Kidney capillary endothelial cell (primary cell): ENCODE results near the gene FAF1.
"Not testable (repeated sequence)": the region's sequence is repeated elsewhere in the genome, so short reads cannot be mapped to it uniquely, and the experiment has no call there.

Experiments used
- DNase-seq: peaks from one replicate; pipeline ENCODE4 v3.0.0-alpha.2; 2018; ENCODE audit warnings: low spot score

Gene FAF1

DNA sequence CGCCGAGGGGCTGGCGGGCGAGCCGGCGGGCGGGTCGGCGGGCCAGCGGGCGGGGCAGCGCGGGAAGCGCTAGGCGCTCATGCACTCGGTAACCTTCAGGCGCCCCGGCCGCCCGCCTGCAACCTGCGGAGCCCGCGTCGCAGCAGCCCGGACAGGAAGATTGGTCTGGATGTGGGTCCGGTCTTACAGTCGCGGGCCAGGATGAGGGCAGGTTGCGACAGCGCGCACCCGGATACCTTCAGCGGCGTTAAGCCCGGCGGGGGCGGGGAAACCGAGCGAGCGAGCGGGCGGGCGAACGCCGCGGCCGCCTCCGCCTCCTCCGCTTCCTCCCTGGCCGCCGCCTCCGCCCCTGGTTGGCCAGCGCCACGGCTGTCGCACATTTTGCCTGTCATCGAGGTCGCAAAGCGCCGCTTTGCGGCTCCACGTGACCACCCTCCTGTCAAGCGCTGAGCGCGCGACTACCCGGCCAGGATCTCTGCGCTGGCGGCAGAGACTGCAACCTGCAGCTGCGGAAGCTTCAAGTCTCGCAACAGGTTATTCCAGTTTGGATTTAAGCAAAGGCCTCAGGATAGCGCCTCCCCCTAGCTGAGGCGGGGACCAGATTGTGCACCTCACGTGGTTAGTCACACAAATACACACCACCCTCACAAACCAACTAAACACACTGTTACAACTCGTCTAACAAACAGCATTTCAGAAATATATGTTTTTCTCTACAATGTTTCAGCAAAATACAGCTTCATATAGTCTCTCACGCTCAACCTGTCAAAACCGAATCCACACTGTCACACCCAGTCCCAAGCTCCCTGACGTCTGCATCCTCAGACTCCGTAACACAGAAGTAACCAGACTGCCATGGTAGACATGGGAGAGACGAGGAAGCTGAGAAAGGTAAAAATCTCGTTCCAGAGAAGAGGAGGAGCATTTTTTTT, at the start of gene FAF1:
Gene FAF1, minus strand, starts transcription at position 355 of the 932 bp plus-strand sequence. CDS start 456 bp downstream, outside the sequence.
- DNase-seq, result peak; percentile 92

DNA sequence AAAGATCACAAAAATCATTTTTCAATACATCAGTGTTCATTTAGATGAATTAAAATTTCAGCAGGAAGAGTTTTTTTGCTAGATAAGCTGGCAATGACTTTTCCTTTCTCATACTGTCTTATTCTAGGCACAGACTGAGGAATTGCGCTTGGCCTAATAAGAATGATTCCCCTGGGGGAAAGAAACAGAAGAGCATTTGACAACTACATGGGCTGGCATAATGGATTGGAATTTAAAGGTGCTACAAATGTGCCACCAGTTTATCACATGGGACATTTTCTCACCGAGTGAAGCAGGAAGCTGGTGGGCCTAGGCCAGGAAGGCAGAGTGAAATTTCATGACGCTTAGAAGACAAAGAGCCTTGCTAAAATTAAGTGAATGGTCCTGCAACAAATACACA, 49.3 kb upstream of the FAF1 start:
- DNase-seq, result no peak

DNA sequence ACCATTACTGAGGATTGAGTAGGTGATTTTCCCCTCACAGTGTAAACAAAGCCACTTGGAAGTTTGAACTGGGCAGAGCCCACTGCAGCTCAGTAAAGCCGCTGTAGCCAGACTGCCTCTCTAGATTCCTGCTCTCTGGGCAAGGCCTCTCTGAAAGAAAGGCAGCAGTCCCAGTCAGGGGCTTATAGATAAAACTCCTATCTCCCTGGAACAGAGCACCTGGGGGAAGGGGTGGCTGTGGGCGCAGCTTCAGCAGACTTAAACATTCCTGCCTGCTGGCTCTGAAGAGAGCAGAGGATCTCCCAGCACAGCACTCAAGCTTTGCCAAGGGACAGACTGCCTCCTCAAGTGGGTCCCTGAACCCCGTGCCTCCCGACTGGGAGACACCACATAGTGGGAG, 45.5 kb upstream of the FAF1 start:
- not testable (repeated sequence) for DNase-seq

DNA sequence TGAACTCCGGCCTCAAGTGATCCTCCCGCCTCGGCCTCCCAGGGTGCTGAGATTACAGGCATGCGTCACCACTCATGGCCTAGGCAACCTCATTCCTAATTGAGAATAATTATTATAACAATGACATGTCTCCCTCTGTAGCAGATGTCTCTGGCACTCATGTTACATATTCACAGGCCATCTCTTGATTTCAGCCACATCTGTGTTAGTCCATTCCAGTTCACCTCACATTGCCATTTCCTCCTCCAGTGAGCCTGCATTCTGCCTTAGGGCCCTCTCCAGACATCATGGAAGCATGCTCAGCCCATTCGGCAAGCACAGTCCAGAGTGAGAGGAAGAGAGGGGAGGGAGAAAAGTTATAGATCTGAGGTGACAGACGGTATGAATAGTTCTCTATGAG, 42.4 kb upstream of the FAF1 start:
- no peak for DNase-seq

DNA sequence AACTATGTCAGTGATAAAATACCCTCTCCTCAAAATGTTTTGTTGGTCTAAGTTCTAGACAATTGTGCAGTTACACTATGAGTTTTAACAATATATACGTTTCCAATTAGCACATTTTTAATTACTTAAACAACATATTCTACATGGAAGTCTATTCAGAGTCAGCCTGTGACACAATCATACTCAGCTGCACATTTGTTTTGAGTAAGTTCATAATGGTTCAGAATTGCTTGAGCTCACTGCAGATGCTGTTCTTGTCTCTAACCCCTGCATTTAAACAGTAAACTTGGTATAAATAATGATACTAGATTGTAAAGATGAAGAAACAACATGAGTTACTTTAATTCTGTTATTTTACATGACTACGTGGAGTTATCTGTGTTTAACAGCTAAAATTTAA, 40.6 kb upstream of the FAF1 start:
- no peak for DNase-seq

- DNase-seq, result no peak
Observed at GRCh38 chr1:51000160-51000559, 40.1 kb upstream of the FAF1 start.

- DNase-seq, result not testable (repeated sequence)
Observed at GRCh38 chr1:50999375-50999774, 39.3 kb upstream of the FAF1 start.

DNA sequence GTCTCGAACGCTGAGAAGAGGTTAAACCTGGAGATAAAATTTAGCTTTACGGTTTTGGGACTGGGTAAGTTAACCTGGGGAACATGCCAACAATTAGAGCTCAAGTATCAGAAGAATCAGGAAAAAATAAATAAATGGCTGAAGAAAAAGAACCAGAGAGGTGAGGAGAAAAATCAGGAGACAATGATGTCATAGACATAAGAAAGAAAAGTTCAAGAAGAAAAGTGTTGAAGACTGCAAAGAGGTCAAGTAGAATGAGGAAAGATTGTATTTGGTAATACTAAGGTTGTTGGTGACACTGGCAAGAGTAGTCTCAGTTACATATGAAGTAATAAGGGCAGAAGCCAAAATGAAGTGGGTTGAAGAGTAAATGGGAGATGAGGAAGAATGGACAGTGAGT, 36.0 kb upstream of the FAF1 start:
- no peak for DNase-seq

- DNase-seq, result no peak
Observed at GRCh38 chr1:50995651-50996050, 35.6 kb upstream of the FAF1 start.

DNA sequence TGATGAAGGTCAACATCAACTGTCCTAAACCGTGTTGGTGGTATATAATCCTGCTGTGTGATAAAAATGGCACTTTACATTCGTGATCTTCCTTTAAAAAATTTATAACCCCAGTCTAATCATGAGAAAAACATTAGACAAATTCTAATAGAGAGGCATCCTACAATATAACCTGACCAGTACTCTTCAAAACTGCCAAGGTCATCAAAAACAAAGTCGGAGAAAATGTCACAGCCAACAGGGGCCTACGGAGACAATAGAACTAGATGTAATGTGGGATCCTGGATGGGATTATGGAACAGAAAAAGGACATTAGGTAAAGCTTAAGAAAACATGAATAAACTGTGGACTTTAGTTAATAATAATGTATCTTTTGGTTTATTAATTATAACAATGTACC, 34.9 kb upstream of the FAF1 start:
- no peak for DNase-seq

GRCh38 chr1:50993645-50994044, 33.6 kb upstream of the FAF1 start:
- no peak for DNase-seq

- no peak for DNase-seq
Observed at GRCh38 chr1:50992532-50993318, 32.7 kb upstream of the FAF1 start.

DNA sequence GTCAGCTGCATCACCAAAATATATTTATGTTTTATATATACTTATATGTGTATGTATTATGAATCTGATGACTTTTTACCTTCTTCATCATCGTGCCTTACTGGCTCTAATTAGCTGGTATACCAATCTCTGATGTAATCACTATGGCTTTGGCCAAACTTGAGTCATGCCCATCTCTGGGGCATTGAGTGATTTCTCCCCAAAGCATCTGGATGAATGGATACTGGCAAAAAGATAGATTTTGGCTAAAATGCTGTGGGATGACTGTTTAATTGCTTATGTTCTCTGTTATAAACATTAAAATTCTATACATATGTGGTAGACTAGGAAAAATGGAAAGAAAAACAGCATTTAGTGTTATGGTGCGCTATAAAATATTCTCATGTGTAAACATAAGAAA, 29.6 kb upstream of the FAF1 start:
- DNase-seq, result no peak

DNA sequence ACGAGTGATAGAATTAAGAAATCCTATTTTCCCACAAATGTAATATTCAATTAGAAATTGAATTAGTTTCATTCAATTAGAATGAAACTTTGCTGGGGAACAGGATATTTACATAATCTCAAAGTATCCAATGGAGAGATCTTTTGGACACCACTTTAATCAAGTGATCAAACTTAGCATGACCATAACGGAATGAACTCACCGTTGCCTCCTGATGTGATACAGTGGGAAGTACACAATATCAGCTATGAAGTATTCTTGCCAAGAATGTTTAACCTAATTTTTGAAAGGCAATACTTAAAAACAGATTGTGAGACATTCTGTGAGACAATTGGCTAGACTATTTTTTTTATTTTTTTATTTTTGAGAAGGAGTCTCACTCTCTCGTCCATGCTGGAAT, 26.6 kb upstream of the FAF1 start:
- DNase-seq, result no peak

- no peak for DNase-seq
Observed at GRCh38 chr1:50985094-50985493, 25.0 kb upstream of the FAF1 start.

- no peak for DNase-seq
Observed at GRCh38 chr1:50983219-50983802, 23.2 kb upstream of the FAF1 start.

DNA sequence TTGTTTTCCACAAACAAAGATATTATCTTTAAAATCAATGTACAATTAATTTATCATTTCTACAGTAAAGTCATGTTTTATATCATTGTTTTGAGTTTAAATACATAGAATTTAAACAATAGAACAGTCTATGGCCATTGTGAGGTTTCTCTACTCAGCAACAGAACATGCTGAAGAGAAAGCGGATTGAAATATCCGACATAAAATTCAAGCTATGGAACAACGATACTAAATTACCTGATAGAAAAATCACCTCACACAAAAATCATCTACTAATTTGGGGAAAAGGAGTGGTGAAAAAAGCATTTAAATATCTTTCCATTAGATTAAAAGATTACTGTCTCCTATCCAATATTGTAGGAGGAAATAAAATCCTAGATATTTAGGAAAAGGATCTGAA, 22.5 kb upstream of the FAF1 start:
- no peak for DNase-seq

GRCh38 chr1:50981741-50982140, 21.7 kb upstream of the FAF1 start:
- no peak for DNase-seq

DNA sequence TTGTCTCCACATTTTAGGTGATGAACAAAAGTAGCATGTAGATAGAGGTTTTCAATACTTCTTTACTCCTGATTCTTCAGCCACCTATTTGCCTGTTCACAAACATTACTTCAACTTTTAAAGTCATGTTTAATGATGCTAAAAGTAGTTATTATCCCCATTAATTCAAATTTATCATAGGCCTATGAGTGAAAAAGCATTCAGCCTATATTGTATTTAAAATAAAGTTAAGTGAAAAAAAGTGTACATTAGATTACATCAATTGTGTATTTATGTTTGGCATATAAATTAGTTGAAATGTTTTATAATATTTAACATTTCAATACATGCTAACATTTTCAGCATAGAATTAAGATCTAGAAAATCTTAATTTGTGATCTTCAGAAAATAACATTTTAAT, 20.4 kb upstream of the FAF1 start:
- DNase-seq, result no peak

DNA sequence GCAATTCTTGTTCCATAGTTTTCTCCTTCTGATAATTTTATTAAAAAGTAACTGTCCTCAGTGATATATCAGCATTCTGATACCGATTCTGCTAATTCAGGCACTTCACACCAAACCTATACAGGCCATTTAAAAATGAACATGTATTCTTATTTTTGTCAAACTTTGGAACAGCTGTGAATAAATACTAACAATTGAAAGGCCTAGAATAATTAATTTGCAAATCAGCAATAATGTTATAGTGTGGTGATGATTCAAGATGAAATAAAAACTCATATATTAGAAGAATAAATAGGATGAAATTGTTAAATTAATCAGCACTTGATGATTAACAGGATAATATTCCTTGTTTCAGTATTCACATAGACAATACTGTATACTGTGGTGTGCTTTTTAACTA, 19.9 kb upstream of the FAF1 start:
- DNase-seq, result no peak

DNA sequence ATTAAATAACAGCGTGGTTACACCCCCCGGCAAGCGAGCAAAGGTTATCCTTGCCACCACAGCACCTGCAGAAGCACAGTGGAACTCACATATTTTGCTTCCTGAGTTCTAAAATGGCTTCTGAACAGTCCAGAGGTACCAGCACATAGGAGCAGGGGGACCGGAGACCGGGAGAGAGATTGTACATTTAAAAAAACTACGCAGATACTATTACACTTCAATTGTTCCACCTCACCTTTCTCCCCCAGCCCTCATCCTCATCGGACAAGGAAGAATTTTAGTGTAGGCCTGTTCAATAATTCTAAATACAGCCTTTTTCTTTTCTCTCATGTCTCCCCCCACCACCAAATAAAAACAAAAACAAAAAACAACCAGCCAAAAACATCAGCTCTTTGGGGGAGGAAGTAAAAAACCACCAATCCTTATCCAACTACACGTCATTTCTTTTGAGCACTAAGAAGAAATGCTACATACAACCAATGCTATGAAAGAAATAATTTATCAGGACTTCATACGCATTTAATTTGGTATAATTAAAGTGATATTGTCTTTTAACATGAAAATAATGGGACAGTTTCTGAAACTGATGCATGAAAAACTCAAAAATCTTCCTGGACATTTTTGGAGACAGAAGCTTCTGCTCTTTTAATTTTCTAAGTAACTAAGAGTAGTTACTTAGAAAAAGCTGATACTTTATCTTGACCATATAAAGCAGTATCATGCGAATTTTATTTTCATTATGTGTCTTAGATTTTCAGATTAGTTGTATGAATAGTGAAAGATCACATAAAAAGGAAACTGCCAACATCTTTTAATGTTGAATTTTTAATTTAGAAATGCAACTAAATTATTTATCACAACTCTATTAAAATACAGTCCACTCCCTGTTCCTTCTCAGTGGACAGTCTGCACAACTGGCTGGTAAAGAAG, 19.1 kb upstream of the FAF1 start:
- no peak for DNase-seq
